Panc1 (cell line): Measurements from ENCODE around the gene FILIP1.

Experiments used
- CTCF ChIP-seq: fragments of 450-650 bp; IDR thresholded peaks from 2 replicates; pipeline ENCODE4 v1.5.1; 2017; ENCODE audit warnings: mild to moderate bottlenecking
- TCF7L2 ChIP-seq: IDR thresholded peaks from 2 replicates; pipeline ENCODE4 v1.6.1; 2011; ENCODE audit warnings: mild to moderate bottlenecking, low read depth, low read length, inconsistent platforms

- no peak for TF ChIP-seq CTCF
- TF ChIP-seq TCF7L2: no peak
Measured at GRCh38 chr6:75516757-75517156, 23.2 kb upstream of the FILIP1 start.
